K562 (cell line): ENCODE data around the gene POLRMT. TPM values are rescaled to one million over a fixed set of nuclear protein-coding genes. Genes with fewer than 3 reads are reported as not detected.
A peak's percentile ranks its signal among the peaks of the same experiment; 100 is the strongest.

Experiments
- CREM ChIP-seq: IDR thresholded peaks from 2 replicates; pipeline ENCODE4 v1.6.1; 2014; ENCODE audit warnings: antibody characterized with exemption, low read depth
- FOSL1 ChIP-seq: fragments of 200-800 bp; sonication (Bioruptor generic); conservative IDR thresholded peaks from 2 replicates; pipeline ENCODE4 v1.6.1; 2016; ENCODE audit warnings: missing genetic modification characterization, missing compliant biosample characterization
- HCFC1 ChIP-seq: IDR thresholded peaks from 2 replicates; pipeline ENCODE4 v1.6.1; 2012; ENCODE audit warnings: low read depth, low read length, improper control_type of control experiment
- KDM4B ChIP-seq, 2 experiments: fragments of 450-650 bp in 1 of 2; sonication (generic) in 1 of 2; IDR thresholded peaks; 2 replicates each; pipeline ENCODE4 v1.6.1; 2016 to 2017; ENCODE audit warnings: borderline replicate concordance in 2 of 2, antibody characterized with exemption in 1 of 2, low read depth in 1 of 2, mild to moderate bottlenecking in 1 of 2
- PHF20 ChIP-seq: fragments of 450-650 bp; IDR thresholded peaks from 2 replicates; pipeline ENCODE4 v1.6.1; 2018; ENCODE audit not compliant: partially characterized antibody
- PML ChIP-seq: IDR thresholded peaks from 2 replicates; pipeline ENCODE4 v1.6.1; 2012; ENCODE audit warnings: low read length, inconsistent platforms
- RBFOX2 ChIP-seq: fragments of 200-400 bp; formaldehyde crosslinking; IDR thresholded peaks from 2 replicates; pipeline ENCODE4 v1.6.1; 2017; ENCODE audit warnings: low read depth, mild to moderate bottlenecking, low read length, moderate library complexity
- RREB1 ChIP-seq: fragments of 250-450 bp; sonication (Bioruptor Pico); IDR thresholded peaks from 2 replicates; pipeline ENCODE4 v1.4.0; 2020
- SMARCA4 ChIP-seq: fragments of 450-650 bp; IDR thresholded peaks from 2 replicates; pipeline ENCODE4 v1.6.1; 2016
- SP1 ChIP-seq: sonication (generic); formaldehyde crosslinking; IDR thresholded peaks from 2 replicates; pipeline ENCODE4 v1.8.1; 2022; ENCODE audit warnings: mild to moderate bottlenecking, missing genetic modification reagents
- ZFX ChIP-seq: sonication (generic); formaldehyde crosslinking; IDR thresholded peaks from 2 replicates; pipeline ENCODE4 v1.8.0; 2022; ENCODE audit warnings: mild to moderate bottlenecking, missing genetic modification reagents, moderate library complexity
- ZNF197 ChIP-seq: fragments of 200-800 bp; sonication (Bioruptor generic); IDR thresholded peaks from 2 replicates; pipeline ENCODE4 v1.6.1; 2016; ENCODE audit warnings: low read depth, missing genetic modification characterization, missing compliant biosample characterization
- ZNF316 ChIP-seq: fragments of 450-650 bp; IDR thresholded peaks from 2 replicates; pipeline ENCODE4 v1.6.1; 2016
- polyA plus RNA-seq, 8 experiments: library from polyadenylated mRNA; depleted of rRNA in 4 of 8; stranded (reverse) in 5 of 8; unstranded in 3 of 8; fragments of >200 nt; fragmentation: Nextera tagmentation in 2 of 8; fragmentation: Illumina TruSeq in 1 of 8; extraction: Ambion mirVana in 2 of 8; extraction: Trizol in 1 of 8; gene quantifications; 2 replicates each; pipeline versions ENCODE4 v1.2.1 to v1.2.3, GENCODE V29; 2011 to 2014; ENCODE audit warnings: inconsistent platforms in 1 of 8, missing spikeins in 1 of 8
- total RNA-seq, 7 experiments: library from RNA; depleted of rRNA in 6 of 7; stranded (reverse); fragments of >200 nt in 6 of 7; fragmentation: Illumina TruSeq in 2 of 7; extraction: Trizol in 2 of 7; gene quantifications; 2 replicates each; pipeline versions ENCODE4 v1.2.1 to v1.2.3, GENCODE V29; 2011 to 2021; ENCODE audit warnings: low replicate concordance in 1 of 7
- TF ChIP-seq, protein P1 (sequence below): IDR thresholded peaks from 2 replicates; pipeline ENCODE4 v1.6.1; 2011; ENCODE audit warnings: borderline replicate concordance, low read depth, mild to moderate bottlenecking, moderate library complexity, low read length; ENCODE audit not compliant: insufficient read depth, poor library complexity, severe bottlenecking
- TF ChIP-seq, protein P2 (sequence below): sonication (generic); formaldehyde crosslinking; IDR thresholded peaks from 2 replicates; pipeline ENCODE4 v1.8.0; 2023; ENCODE audit warnings: mild to moderate bottlenecking, missing genetic modification reagents

Gene POLRMT
- total and polyA plus RNA-seq, 9 of the 15 experiments (the other 6 are each of a cell fraction or from before 2014, with no cell fraction given), result 30.3 to 144 (median 68.0) TPM

GRCh38 chr19:605061-605971 is 28.0 kb downstream of the POLRMT start (continued):
- TF ChIP-seq RBFOX2 (peak; percentile 74), PHF20 (peak; percentile 16), KDM4B (IDR thresholded peaks at IDR 0.05; ENCODE audit: borderline replicate concordance in 2 of 2, low read depth in 1 of 2) (peak in 1 of 2 experiments; percentile 46; a peak in 1 of 4 replicates), PML (peak; percentile 50; the same call in 1 of the 2 replicates), ZFX (CRISPR knock-in tag) (peak; percentile 72), ZNF316 (peak; percentile 52; the same call in 1 of the 2 replicates), SMARCA4 (0 out of 2 replicates have a peak, but pooled peaks have one; percentile 23), RREB1 (CRISPR knock-in tag) (peak; percentile 76; the same call in 1 of the 2 replicates), HCFC1 (peak; percentile 81), CREM (peak; percentile 47), SP1 (CRISPR knock-in tag) (peak; percentile 84), FOSL1 (tag) (peak; percentile 78), ZNF197 (CRISPR knock-in tag) (peak; percentile 81)
- TF ChIP-seq, protein P1, sequence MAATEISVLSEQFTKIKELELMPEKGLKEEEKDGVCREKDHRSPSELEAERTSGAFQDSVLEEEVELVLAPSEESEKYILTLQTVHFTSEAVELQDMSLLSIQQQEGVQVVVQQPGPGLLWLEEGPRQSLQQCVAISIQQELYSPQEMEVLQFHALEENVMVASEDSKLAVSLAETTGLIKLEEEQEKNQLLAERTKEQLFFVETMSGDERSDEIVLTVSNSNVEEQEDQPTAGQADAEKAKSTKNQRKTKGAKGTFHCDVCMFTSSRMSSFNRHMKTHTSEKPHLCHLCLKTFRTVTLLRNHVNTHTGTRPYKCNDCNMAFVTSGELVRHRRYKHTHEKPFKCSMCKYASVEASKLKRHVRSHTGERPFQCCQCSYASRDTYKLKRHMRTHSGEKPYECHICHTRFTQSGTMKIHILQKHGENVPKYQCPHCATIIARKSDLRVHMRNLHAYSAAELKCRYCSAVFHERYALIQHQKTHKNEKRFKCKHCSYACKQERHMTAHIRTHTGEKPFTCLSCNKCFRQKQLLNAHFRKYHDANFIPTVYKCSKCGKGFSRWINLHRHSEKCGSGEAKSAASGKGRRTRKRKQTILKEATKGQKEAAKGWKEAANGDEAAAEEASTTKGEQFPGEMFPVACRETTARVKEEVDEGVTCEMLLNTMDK, result peak; percentile 98
- TF ChIP-seq, protein P2, sequence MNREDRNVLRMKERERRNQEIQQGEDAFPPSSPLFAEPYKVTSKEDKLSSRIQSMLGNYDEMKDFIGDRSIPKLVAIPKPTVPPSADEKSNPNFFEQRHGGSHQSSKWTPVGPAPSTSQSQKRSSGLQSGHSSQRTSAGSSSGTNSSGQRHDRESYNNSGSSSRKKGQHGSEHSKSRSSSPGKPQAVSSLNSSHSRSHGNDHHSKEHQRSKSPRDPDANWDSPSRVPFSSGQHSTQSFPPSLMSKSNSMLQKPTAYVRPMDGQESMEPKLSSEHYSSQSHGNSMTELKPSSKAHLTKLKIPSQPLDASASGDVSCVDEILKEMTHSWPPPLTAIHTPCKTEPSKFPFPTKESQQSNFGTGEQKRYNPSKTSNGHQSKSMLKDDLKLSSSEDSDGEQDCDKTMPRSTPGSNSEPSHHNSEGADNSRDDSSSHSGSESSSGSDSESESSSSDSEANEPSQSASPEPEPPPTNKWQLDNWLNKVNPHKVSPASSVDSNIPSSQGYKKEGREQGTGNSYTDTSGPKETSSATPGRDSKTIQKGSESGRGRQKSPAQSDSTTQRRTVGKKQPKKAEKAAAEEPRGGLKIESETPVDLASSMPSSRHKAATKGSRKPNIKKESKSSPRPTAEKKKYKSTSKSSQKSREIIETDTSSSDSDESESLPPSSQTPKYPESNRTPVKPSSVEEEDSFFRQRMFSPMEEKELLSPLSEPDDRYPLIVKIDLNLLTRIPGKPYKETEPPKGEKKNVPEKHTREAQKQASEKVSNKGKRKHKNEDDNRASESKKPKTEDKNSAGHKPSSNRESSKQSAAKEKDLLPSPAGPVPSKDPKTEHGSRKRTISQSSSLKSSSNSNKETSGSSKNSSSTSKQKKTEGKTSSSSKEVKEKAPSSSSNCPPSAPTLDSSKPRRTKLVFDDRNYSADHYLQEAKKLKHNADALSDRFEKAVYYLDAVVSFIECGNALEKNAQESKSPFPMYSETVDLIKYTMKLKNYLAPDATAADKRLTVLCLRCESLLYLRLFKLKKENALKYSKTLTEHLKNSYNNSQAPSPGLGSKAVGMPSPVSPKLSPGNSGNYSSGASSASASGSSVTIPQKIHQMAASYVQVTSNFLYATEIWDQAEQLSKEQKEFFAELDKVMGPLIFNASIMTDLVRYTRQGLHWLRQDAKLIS (CRISPR knock-in tag), result 0 out of 2 replicates have a peak, but pooled peaks have one; percentile 45
